Adipocyte (in vitro differentiated cells): ENCODE results near the gene PRSS27.
"Not testable (repeated sequence)": the region's sequence is repeated elsewhere in the genome, so short reads cannot be mapped to it uniquely, and the experiment has no call there.

Source experiments
- DNase-seq: peaks from one replicate; pipeline ENCODE4 v3.0.0-alpha.2; 2015; ENCODE audit warnings: low read depth
- H3K27me3 ChIP-seq: replicated peaks from 2 replicates; pipeline ENCODE4 v1.7.0; 2013; ENCODE audit warnings: mild to moderate bottlenecking, low read length, moderate library complexity; ENCODE audit not compliant: control insufficient read depth, insufficient read depth
- H3K36me3 ChIP-seq: 2 replicates; pipeline ENCODE4 v1.7.0; 2013; ENCODE audit warnings: low read length, mild to moderate bottlenecking, moderate library complexity; ENCODE audit not compliant: control insufficient read depth, insufficient read depth, severe bottlenecking
- H3K4me1 ChIP-seq: 2 replicates; pipeline ENCODE4 v1.7.0; 2013; ENCODE audit warnings: mild to moderate bottlenecking, low read length, moderate library complexity; ENCODE audit not compliant: control insufficient read depth, insufficient read depth
- H3K4me3 ChIP-seq: 2 replicates; pipeline ENCODE4 v1.7.0; 2013; ENCODE audit warnings: mild to moderate bottlenecking, low read length, moderate library complexity
- H3K9ac ChIP-seq: 2 replicates; pipeline ENCODE4 v1.7.0; 2013; ENCODE audit warnings: mild to moderate bottlenecking, low read length, moderate library complexity
- H3K9me3 ChIP-seq: 2 replicates; pipeline ENCODE4 v1.7.0; 2013; ENCODE audit warnings: mild to moderate bottlenecking, low read length, moderate library complexity; ENCODE audit not compliant: control insufficient read depth

The PRSS27 gene

DNA sequence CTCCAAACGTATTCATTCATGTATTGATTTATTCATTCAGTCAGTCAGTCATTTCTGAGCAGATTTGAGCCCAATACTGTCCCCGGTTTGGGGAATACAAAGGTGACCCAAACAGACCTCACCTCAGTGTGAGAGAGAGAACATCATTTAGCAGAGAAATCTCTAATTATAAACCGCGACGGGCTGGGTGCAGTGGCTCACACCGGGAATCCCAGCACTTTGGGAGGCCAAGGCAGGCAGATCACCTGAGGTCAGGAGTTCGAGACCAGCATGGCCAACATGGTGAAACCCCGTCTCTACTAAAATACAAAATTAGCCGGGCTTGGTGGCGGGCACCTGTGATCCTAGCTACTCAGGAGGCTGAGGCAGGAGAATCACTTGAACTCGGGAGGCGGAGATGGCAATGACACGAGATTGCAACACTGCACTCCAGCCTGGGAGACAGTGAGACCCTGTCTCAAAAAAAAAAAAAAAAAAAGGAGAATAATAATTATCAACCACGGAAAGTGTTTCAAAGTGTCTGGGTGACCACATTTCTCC is 1.7 kb upstream of the PRSS27 start:
- Histone ChIP-seq H3K4me3 (peak overlapping the region; percentile 59), H3K9ac (peak overlapping the region; percentile 72)
- DNase-seq, H3K4me1 ChIP-seq, H3K36me3 ChIP-seq, H3K27me3 ChIP-seq, H3K9me3 ChIP-seq: not testable (repeated sequence)

DNA sequence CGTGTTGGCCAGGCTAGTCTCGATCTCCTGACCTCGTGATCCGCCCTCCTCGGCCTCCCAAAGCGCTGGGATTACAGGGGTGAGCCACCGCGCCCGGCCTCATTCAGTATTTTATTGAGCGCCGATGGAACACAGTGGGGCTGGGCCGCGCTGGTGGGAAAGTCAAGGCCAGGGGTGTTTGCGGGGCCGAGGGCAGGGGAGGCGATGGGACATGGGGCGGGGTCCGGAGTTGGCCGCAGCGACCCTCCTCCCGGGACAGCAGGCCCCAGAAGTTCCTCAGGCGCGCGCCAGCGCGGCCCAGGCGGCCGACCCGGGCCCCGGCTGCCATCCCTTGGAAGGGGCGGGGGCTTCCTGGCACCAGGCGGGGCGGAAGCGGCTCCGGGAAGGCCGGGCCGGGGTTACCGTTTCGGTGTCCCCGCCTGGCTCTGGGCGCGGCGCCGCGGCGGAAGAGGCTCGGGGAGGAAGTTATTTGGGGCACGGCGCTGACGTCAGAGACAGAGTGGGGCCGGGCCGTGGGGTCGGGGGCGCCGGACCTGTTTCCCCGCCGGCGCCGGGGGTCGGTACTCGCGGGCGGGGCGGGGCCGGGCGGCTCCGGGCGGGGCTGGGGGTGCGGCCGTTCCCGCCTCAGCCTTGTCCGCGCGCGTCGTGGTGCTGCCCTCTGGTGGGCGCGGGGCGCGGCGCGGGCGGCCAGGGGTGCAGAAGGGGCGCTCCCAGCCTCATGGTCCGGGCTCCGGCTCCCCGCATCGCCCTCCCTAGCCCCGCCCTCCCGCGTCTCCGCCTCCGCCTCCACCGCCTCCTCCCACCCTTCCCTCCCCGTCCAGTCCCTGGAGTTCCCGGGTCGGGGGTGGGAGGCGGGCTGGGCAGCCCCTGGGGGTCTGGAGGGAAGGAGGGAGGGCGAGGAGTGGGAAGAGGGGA is 952 bp upstream of the PRSS27 start:
- H3K9me3 ChIP-seq: no peaks in the 10 kb centered on the region
- no peaks in the 10 kb centered on the region for H3K27me3 ChIP-seq
- H3K9ac ChIP-seq: peak overlapping the region; percentile 77
- H3K4me1 ChIP-seq: peaks cover 5% of the 10 kb centered on the region
- peak; percentile 92 for DNase-seq
- H3K36me3 ChIP-seq: no peaks in the 10 kb centered on the region
- H3K4me3 ChIP-seq: peak overlapping the region; percentile 76

DNA sequence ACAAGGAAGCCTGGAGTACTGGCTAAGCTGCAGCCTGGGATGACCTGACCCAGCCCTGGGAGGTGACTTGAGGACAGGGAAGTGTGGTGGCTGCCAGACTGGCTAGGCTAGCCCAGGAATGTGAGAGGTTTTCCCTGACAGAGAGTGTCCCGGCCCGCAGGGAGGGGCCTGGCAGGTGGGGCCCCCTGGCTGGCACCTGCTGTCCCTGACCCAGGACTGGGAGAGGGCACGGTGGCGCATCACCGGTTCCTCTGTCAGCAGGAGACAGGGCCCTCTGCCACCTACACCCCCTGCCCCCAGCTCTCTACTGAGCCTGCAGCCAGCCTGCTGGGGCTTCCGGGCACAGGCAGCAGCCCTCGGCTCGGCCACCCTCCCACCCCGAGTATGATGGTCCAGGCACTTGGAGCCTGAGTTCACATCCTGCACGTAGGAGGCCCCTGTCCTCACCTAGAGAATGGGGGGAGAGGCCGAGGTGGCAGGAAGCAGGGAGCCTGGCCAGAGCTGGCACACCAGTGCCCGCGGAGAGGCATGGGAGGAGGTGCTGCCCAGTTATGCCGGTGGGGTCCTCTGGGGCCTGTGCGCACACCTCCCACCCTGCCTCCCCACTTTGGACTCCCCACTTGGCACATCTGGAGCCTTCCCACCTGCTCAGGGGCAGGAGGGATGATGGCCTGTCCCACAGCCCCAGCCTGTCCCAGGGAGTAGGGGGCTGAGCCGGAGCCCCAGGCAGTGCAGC is 528 bp downstream of the PRSS27 start:
- Histone ChIP-seq H3K4me1 (peaks cover 5% of the 10 kb centered on the region), H3K36me3 (no peaks in the 10 kb centered on the region)

GRCh38 chr16:2717383-2718263 is 2.4 kb downstream of the PRSS27 start:
- Histone ChIP-seq H3K9ac (no peak overlapping the region), H3K9me3 (no peaks in the 10 kb centered on the region), H3K36me3 (no peaks in the 10 kb centered on the region), H3K27me3 (no peaks in the 10 kb centered on the region), H3K4me1 (peaks cover 5% of the 10 kb centered on the region), H3K4me3 (no peak overlapping the region)
- no peak for DNase-seq

More for the DNA sequence above, 528 bp downstream of the PRSS27 start:
- H3K9ac ChIP-seq: no peak overlapping the region
- H3K9me3 ChIP-seq: no peaks in the 10 kb centered on the region
- no peaks in the 10 kb centered on the region for H3K27me3 ChIP-seq
- no peak for DNase-seq
- H3K4me3 ChIP-seq: no peak overlapping the region

GRCh38 chr16:2716948-2717347 is 3.1 kb downstream of the PRSS27 start:
- DNase-seq: no peak
- Histone ChIP-seq H3K36me3 (no peaks in the 10 kb centered on the region), H3K4me1 (peaks cover 5% of the 10 kb centered on the region), H3K4me3 (no peak overlapping the region), H3K9ac (no peak overlapping the region), H3K27me3 (no peaks in the 10 kb centered on the region), H3K9me3 (no peaks in the 10 kb centered on the region)

DNA sequence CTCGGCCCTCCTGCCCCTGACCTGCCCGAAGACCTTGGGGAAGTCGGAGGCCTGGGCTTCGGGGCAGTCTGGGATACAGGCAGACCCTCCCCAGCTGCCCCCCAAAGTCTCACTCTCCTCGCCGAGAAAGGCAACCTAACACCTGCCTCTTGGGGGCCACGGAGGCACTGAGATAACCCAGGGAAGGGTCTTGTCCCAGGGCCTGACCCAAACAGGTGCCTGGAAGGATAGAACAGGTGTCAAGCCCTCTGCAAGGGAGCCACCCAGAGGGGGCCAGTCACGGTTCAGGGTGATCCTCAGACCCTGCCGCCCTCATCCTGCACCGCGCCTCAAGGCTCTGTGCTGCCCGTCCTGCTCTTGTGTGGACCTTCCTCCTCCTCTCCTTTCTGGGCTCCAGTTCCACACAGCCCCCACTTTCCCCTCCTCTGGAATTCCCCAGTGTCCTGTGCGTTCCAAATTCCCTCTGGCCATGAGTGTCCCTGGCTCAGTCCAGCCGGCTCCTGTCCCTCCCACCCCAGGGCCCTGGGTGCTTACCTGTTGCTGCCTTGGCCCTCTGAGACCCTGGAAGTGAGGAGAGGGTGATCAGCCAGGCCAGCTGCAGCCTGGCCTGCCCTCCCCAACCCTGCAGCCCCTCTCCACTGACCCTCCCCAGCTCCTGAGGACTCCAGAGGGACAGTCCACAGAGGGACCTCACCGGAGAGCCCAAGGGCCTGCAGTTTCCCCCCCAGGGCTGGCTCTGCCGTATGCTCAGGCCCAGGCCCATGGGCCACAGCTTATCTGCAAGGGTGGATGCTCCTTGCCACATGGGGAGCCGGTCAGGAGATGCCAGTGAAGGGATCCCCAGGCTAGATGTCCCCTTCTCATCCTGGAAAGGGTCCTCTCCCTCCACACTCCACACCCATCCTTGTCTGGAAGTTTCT is 3.8 kb downstream of the PRSS27 start:
- H3K4me3 ChIP-seq: no peak overlapping the region
- no peaks in the 10 kb centered on the region for H3K27me3 ChIP-seq
- H3K4me1 ChIP-seq: peaks cover 5% of the 10 kb centered on the region
- no peaks in the 10 kb centered on the region for H3K9me3 ChIP-seq
- DNase-seq: no peak
- H3K36me3 ChIP-seq: no peaks in the 10 kb centered on the region
- no peak overlapping the region for H3K9ac ChIP-seq

GRCh38 chr16:2715519-2715918 is 4.5 kb downstream of the PRSS27 start:
- peak; percentile 51 for DNase-seq

GRCh38 chr16:2715064-2715463 is 5.0 kb downstream of the PRSS27 start:
- DNase-seq: no peak
- no peak overlapping the region for H3K4me3 ChIP-seq

More at GRCh38 chr16:2715519-2715918, 4.5 kb downstream of the PRSS27 start:
- Histone ChIP-seq H3K27me3 (no peaks in the 10 kb centered on the region), H3K4me3 (no peak overlapping the region), H3K9ac (no peak overlapping the region), H3K36me3 (no peaks in the 10 kb centered on the region), H3K4me1 (peaks cover 5% of the 10 kb centered on the region), H3K9me3 (no peaks in the 10 kb centered on the region)

DNA sequence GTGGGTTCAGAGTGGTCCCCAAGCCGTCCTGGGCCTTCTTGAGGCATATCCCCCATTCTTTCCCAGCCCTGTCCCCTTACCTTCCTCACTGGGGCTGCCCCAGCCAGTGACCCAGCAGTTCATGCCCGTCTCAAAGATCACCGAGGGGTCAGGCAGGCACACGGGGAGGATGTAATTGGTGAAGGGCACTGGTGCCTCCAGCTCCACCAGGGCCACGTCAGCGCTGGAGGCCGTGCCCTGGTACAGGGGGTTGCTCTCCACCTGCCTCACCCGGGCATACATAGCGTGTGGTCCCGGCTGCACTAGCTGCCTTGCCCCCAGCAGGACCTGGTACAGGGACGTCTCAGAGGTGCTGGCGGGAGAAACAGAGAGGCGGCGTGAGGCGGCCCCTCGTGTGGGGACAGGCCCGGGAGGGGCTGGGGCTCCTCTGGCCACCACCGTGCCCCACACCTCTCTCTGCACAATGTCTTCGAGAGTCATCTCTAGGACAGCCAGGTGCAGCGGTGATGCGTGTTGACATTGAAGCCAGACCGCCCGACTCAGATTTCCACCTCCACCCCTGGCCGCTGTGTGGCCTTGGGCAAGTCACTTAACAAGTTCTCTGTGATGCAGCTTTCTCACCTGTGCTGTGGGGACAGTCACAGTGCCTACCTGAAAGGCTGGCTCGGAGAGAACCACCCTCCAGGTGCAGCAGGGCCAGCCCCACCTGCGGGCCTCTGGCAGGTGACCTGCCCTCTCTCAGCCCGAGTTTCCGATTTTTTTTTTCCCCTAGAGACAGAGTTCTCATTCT is 5.8 kb downstream of the PRSS27 start:
- DNase-seq: no peak
- Histone ChIP-seq H3K9ac (no peak overlapping the region), H3K4me3 (no peak overlapping the region), H3K36me3 (peaks cover 6% of the 10 kb centered on the region), H3K27me3 (no peaks in the 10 kb centered on the region), H3K9me3 (no peaks in the 10 kb centered on the region), H3K4me1 (no peaks in the 10 kb centered on the region)

More at GRCh38 chr16:2715064-2715463, 5.0 kb downstream of the PRSS27 start:
- H3K9ac ChIP-seq: no peak overlapping the region
- no peaks in the 10 kb centered on the region for H3K36me3 ChIP-seq
- H3K27me3 ChIP-seq: no peaks in the 10 kb centered on the region
- H3K4me1 ChIP-seq: peaks cover 5% of the 10 kb centered on the region
- H3K9me3 ChIP-seq: no peaks in the 10 kb centered on the region
